HEK293 (cell line): ENCODE measurements around the gene RBM19.

Experiments
- CTCF ChIA-PET: fragments of 350-600 bp; formaldehyde crosslinking; extraction: SDS; loops from one replicate; lab custom pipeline; 2021; ENCODE audit warnings: antibody characterized with exemption; lab: Yijun Ruan, JAX
- POLR2A ChIA-PET: fragments of 300-600 bp; formaldehyde crosslinking; extraction: SDS; loops from one replicate; lab custom pipeline; 2020; ENCODE audit warnings: antibody characterized with exemption, inconsistent platforms; lab: Yijun Ruan, JAX
- H3K27ac ChIP-seq: fragments of 200-500 bp; sonication (Bioruptor generic); 2 replicates; pipeline ENCODE4 v1.5.1; 2014; ENCODE audit warnings: low read depth, low read length, control low read depth, inconsistent platforms; ENCODE audit errors: extremely low read depth
- H3K36me3 ChIP-seq, 2 experiments: fragments of 200-500 bp in 1 of 2; sonication (Bioruptor generic) in 1 of 2; 1 replicate in 1 of 2; 2 replicates in 1 of 2; pipeline ENCODE4 v1.5.1; 2014 to 2017; ENCODE audit warnings: inconsistent platforms in 2 of 2, low read length in 2 of 2; ENCODE audit not compliant: control insufficient read depth in 2 of 2, insufficient read depth in 1 of 2
- H3K4me1 ChIP-seq: fragments of 200-500 bp; sonication (Bioruptor generic); 2 replicates; pipeline ENCODE4 v1.5.1; 2014; ENCODE audit warnings: mild to moderate bottlenecking, low read length, inconsistent platforms; ENCODE audit not compliant: control insufficient read depth, insufficient read depth
- H3K4me3 ChIP-seq: 2 replicates; pipeline ENCODE4 v1.5.1; 2011; ENCODE audit warnings: low read depth, mild to moderate bottlenecking, control low read depth, low read length, moderate library complexity
- H3K9me3 ChIP-seq: fragments of 200-500 bp; sonication (Bioruptor generic); 2 replicates; pipeline ENCODE4 v1.5.1; 2014; ENCODE audit warnings: low read depth, low read length, inconsistent platforms; ENCODE audit not compliant: control insufficient read depth, insufficient read depth
- BCL11B ChIP-seq: fragments of 450-650 bp; formaldehyde crosslinking; IDR thresholded peaks from 2 replicates; pipeline ENCODE4 v1.5.1; 2016; ENCODE audit warnings: low read depth, missing biosample characterization, missing genetic modification characterization
- IKZF3 ChIP-seq: fragments of 450-650 bp; IDR thresholded peaks from 2 replicates; pipeline ENCODE4 v1.5.0; 2018; ENCODE audit warnings: missing biosample characterization, mild to moderate bottlenecking, missing genetic modification characterization, moderate library complexity
- KLF16 ChIP-seq: fragments of 450-650 bp; formaldehyde crosslinking; IDR thresholded peaks from 2 replicates; pipeline ENCODE4 v1.5.1; 2017; ENCODE audit warnings: missing biosample characterization, missing genetic modification characterization
- PATZ1 ChIP-seq: fragments of 450-650 bp; formaldehyde crosslinking; IDR thresholded peaks from 2 replicates; pipeline ENCODE4 v1.5.1; 2016; ENCODE audit warnings: missing biosample characterization, missing genetic modification characterization
- TCF7L2 ChIP-seq: IDR thresholded peaks from 2 replicates; pipeline ENCODE4 v1.6.1; 2011; ENCODE audit warnings: low read depth, mild to moderate bottlenecking, inconsistent platforms, low read length, moderate library complexity, borderline replicate concordance
- ZBTB48 ChIP-seq: fragments of 450-650 bp; formaldehyde crosslinking; IDR thresholded peaks from 2 replicates; pipeline ENCODE4 v1.5.1; 2016; ENCODE audit warnings: missing biosample characterization, missing genetic modification characterization
- ZFP37 ChIP-seq: fragments of 450-650 bp; formaldehyde crosslinking; IDR thresholded peaks from 2 replicates; pipeline ENCODE4 v1.5.1; 2016; ENCODE audit warnings: missing biosample characterization, missing genetic modification characterization
- ZIC2 ChIP-seq: fragments of 450-650 bp; formaldehyde crosslinking; IDR thresholded peaks from 2 replicates; pipeline ENCODE4 v1.5.1; 2016; ENCODE audit warnings: missing biosample characterization, missing genetic modification characterization
- ZNF112 ChIP-seq: fragments of 450-650 bp; formaldehyde crosslinking; IDR thresholded peaks from 2 replicates; pipeline ENCODE4 v1.5.0; 2017; ENCODE audit warnings: missing biosample characterization, missing genetic modification characterization
- ZNF148 ChIP-seq: fragments of 450-650 bp; formaldehyde crosslinking; IDR thresholded peaks from 2 replicates; pipeline ENCODE4 v1.5.0; 2017; ENCODE audit warnings: missing biosample characterization, missing genetic modification characterization, borderline replicate concordance
- ZNF155 ChIP-seq: fragments of 450-650 bp; formaldehyde crosslinking; IDR thresholded peaks from 2 replicates; pipeline ENCODE4 v1.5.1; 2016; ENCODE audit warnings: missing biosample characterization, missing genetic modification characterization
- ZNF184 ChIP-seq: fragments of 450-650 bp; IDR thresholded peaks from 2 replicates; pipeline ENCODE4 v1.5.1; 2018; ENCODE audit warnings: missing biosample characterization, mild to moderate bottlenecking, missing genetic modification characterization
- ZNF433 ChIP-seq: fragments of 450-650 bp; formaldehyde crosslinking; IDR thresholded peaks from 2 replicates; pipeline ENCODE4 v1.5.1; 2016; ENCODE audit warnings: missing biosample characterization, missing genetic modification characterization, low read depth
- ZNF529 ChIP-seq: fragments of 450-650 bp; formaldehyde crosslinking; IDR thresholded peaks from 2 replicates; pipeline ENCODE4 v1.5.1; 2017; ENCODE audit warnings: missing genetic modification characterization, missing biosample characterization; ENCODE audit not compliant: insufficient replicate concordance
- ZNF548 ChIP-seq: fragments of 450-650 bp; formaldehyde crosslinking; IDR thresholded peaks from 2 replicates; pipeline ENCODE4 v1.5.1; 2016; ENCODE audit warnings: missing biosample characterization, missing genetic modification characterization
- ZNF549 ChIP-seq: fragments of 450-650 bp; IDR thresholded peaks from 2 replicates; pipeline ENCODE4 v1.5.1; 2018; ENCODE audit warnings: missing biosample characterization, missing genetic modification characterization, mild to moderate bottlenecking, inconsistent platforms, moderate library complexity
- ZNF623 ChIP-seq: fragments of 450-650 bp; formaldehyde crosslinking; IDR thresholded peaks from 2 replicates; pipeline ENCODE4 v1.5.1; 2016; ENCODE audit warnings: missing biosample characterization, missing genetic modification characterization
- ZNF658 ChIP-seq: fragments of 450-650 bp; formaldehyde crosslinking; IDR thresholded peaks from 2 replicates; pipeline ENCODE4; 2016; ENCODE audit warnings: missing biosample characterization, missing genetic modification characterization
- ZSCAN23 ChIP-seq: fragments of 450-650 bp; formaldehyde crosslinking; IDR thresholded peaks from 2 replicates; pipeline ENCODE4 v1.5.1; 2016; ENCODE audit warnings: missing biosample characterization, missing genetic modification characterization
- TF ChIP-seq, protein P1 (sequence below): fragments of 450-650 bp; formaldehyde crosslinking; IDR thresholded peaks from 2 replicates; pipeline ENCODE4 v1.5.1; 2016; ENCODE audit warnings: missing biosample characterization, missing genetic modification characterization
- TF ChIP-seq, protein P2 (sequence below): fragments of 450-650 bp; formaldehyde crosslinking; IDR thresholded peaks from 2 replicates; pipeline ENCODE4 v1.5.1; 2017; ENCODE audit warnings: missing biosample characterization, mild to moderate bottlenecking, missing genetic modification characterization, moderate library complexity

The RBM19 gene

DNA sequence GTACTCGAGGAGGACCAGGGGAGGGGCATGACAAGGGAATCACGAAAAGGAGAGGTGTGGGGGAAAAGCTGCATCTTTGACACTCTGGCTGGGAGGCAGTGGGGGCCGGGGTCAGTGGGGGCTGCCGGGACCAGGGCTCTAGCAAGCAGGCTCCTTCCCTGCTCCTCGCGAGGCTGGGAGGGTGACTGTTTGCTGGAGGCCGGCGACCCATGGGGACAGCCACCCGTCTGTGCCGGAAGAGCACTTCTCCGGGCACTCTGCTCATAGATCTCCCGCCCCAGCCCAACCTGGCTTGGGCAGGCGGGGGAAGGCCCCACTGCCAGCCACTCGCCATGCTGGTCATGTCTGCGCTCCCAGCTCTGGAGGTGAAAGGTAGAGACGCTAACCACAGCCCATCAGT, 130.7 kb downstream of the RBM19 start (continued):
- TF ChIP-seq PATZ1 (tag by site-specific recombination) (no peak), ZFP37 (tag by site-specific recombination) (no peak), ZNF623 (no peak), ZNF658 (tag by site-specific recombination) (no peak), BCL11B (tag by site-specific recombination) (no peak), ZNF155 (no peak), ZNF529 (no peak), KLF16 (no peak), ZNF184 (tag by site-specific recombination) (no peak), ZNF433 (no peak)

DNA sequence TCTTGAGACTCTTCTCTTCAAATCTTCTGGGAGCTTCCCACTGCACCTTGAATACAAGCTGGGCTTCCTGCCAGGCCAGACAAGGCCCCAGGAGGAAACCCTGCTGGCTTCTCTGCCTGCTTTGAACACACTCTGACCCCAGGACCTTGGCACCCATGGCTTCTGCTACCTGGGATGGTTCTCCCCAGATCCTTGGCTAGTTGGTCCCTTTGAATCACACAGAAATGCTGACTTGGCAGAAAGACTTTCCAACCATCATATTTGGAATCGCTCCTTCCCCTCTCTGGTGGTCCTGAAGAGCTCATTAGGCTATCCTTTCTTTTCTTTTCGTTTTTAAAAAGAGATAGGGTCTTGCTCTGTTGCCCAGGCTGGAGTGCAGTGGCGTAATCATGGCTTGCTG, 132.7 kb downstream of the RBM19 start:
- Histone ChIP-seq H3K27ac (no peak overlapping the region), H3K9me3 (no peaks in the 10 kb centered on the region), H3K4me1 (peaks cover 5% of the 10 kb centered on the region; the same call in 1 of the 2 replicates), H3K36me3 (no peaks in the 10 kb centered on the region), H3K4me3 (no peak overlapping the region)
- CTCF ChIA-PET, result interaction anchor here (0.6 to 0.7 kb wide), 3 partner anchors 14 to 343 kb away, joined by 3 read pairs; no protein-coding TSS in a partner anchor
- POLR2A ChIA-PET, result no interaction called here
- TF ChIP-seq ZNF623, result 0 out of 2 replicates have a peak, but pooled peaks have one; percentile 10
- TF ChIP-seq ZIC2, result peak; percentile 54
- TF ChIP-seq, protein P1, sequence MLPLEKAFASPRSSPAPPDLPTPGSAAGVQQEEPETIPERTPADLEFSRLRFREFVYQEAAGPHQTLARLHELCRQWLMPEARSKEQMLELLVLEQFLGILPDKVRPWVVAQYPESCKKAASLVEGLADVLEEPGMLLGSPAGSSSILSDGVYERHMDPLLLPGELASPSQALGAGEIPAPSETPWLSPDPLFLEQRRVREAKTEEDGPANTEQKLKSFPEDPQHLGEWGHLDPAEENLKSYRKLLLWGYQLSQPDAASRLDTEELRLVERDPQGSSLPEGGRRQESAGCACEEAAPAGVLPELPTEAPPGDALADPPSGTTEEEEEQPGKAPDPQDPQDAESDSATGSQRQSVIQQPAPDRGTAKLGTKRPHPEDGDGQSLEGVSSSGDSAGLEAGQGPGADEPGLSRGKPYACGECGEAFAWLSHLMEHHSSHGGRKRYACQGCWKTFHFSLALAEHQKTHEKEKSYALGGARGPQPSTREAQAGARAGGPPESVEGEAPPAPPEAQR (tag by site-specific recombination), result no peak
- TF ChIP-seq, all 188 proteins: peak for 2

DNA sequence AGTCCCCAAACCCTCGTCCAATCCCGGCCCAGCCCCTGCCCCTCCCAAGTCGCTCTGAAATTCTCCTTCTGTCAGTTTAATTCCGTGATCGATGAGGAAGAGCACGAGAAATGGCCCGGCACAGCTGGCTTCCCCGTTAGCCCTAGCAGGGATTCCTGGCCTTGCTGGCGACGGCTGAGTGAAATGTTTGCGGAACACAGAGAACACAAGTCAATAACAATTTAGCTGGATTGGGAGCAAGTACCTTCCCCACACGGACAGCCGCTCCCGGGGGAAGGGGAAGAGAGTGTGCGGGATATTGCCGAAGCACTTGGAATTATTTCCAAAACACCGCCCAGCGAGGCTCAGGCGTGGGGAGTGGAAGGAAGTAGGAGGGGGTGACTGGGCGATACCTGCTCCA, 134.6 kb downstream of the RBM19 start:
- Histone ChIP-seq H3K9me3 (no peaks in the 10 kb centered on the region), H3K4me3 (no peak overlapping the region), H3K36me3 (no peaks in the 10 kb centered on the region), H3K4me1 (peaks cover 5% of the 10 kb centered on the region; the same call in 1 of the 2 replicates), H3K27ac (no peak overlapping the region)
- ChIA-PET POLR2A (no interaction called here), CTCF (no interaction called here)
- TF ChIP-seq ZNF112 (tag by site-specific recombination) (no peak), ZNF148 (tag by site-specific recombination) (no peak), ZBTB48 (tag by site-specific recombination) (no peak), ZIC2 (peak; percentile 62)

DNA sequence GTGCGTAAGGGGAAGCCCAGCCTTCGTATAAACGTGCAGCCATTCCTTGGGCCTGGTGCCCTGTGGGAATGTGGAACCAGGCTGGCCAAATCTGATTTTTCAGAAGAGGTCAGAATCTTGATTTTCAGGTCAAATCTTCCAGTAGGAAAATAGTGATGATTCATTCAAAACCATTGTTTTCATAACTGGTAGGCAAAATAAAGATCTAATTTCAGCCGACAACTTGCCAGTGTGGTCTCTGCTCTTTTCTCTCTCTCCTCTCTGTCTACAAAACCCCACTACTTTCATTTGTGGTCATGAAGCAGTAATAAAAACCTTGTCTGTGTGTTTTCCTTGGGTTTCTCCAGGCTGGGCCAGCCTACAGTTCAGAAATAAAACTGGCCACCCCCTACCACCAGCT, 135.1 kb downstream of the RBM19 start:
- Histone ChIP-seq H3K36me3 (no peaks in the 10 kb centered on the region), H3K4me1 (peaks cover 5% of the 10 kb centered on the region; the same call in 1 of the 2 replicates), H3K9me3 (no peaks in the 10 kb centered on the region), H3K27ac (no peak overlapping the region), H3K4me3 (no peak overlapping the region)
- ChIA-PET CTCF (interaction anchor here (0.7 kb wide), 1 partner anchor 10 kb away, joined by 4 read pairs; no protein-coding TSS in a partner anchor), POLR2A (no interaction called here)
- TF ChIP-seq IKZF3 (no peak), TCF7L2 (no peak), ZSCAN23 (tag by site-specific recombination) (no peak), BCL11B (tag by site-specific recombination) (no peak), ZNF549 (no peak), ZNF548 (no peak)
- TF ChIP-seq, protein P2, sequence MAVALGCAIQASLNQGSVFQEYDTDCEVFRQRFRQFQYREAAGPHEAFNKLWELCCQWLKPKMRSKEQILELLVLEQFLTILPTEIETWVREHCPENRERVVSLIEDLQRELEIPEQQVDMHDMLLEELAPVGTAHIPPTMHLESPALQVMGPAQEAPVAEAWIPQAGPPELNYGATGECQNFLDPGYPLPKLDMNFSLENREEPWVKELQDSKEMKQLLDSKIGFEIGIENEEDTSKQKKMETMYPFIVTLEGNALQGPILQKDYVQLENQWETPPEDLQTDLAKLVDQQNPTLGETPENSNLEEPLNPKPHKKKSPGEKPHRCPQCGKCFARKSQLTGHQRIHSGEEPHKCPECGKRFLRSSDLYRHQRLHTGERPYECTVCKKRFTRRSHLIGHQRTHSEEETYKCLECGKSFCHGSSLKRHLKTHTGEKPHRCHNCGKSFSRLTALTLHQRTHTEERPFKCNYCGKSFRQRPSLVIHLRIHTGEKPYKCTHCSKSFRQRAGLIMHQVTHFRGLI (tag by site-specific recombination), result peak; percentile 59; the same call in 1 of the 2 replicates
